B cell (primary cell): ENCODE results near the gene OXTR. TPM values are rescaled to one million over a fixed set of nuclear protein-coding genes. Genes with fewer than 3 reads are reported as not detected.

Experiments
- ATAC-seq: fragments of 200-7000 bp; cut with Tn5 transposase; one replicate; pipeline ENCODE4 v1.10.0; 2021; ENCODE audit warnings: low read depth, mild to moderate bottlenecking, moderate number of reproducible peaks, moderate library complexity
- CTCF ChIA-PET: fragments of 350-600 bp; sonication (Branson Sonifier 250); formaldehyde crosslinking; loops from one replicate; lab custom pipeline; 2021; ENCODE audit warnings: antibody characterized with exemption, inconsistent platforms; lab: Charles Lee
- POLR2A ChIA-PET: fragments of 350-600 bp; sonication (Branson Sonifier 250); formaldehyde crosslinking; loops from one replicate; lab custom pipeline; 2021; ENCODE audit warnings: antibody characterized with exemption; lab: Charles Lee
- DNase-seq: peaks from one replicate; pipeline ENCODE4 v3.0.0; 2013
- H2AFZ ChIP-seq: 2 replicates; pipeline ENCODE4 v1.6.1; 2012; ENCODE audit warnings: mild to moderate bottlenecking, low read depth, low read length; ENCODE audit not compliant: insufficient read depth, poor library complexity, severe bottlenecking
- H3K27ac ChIP-seq, 2 donors: 1 replicate in 1 of 2; 2 replicates in 1 of 2; pipeline ENCODE4 v1.5.1; 2012 to 2013; ENCODE audit warnings: low read length in 2 of 2, mild to moderate bottlenecking in 2 of 2, moderate library complexity in 1 of 2
- H3K27me3 ChIP-seq, 4 experiments: fragments of 200-600 bp in 1 of 4; sonication (generic) in 1 of 4; replicated peaks in 1 of 4; 1 replicate in 2 of 4; 2 replicates in 2 of 4; pipeline versions ENCODE4 v1.6.1 to v1.7.0; 2013 to 2016; ENCODE audit warnings: low read length in 3 of 4, mild to moderate bottlenecking in 2 of 4, mixed read lengths in 1 of 4, moderate library complexity in 1 of 4; ENCODE audit not compliant: insufficient read depth in 4 of 4, control insufficient read depth in 3 of 4; ENCODE audit errors: control extremely low read depth in 1 of 4
- H3K36me3 ChIP-seq, 2 experiments: replicated peaks in 1 of 2; 1 replicate in 1 of 2; 2 replicates in 1 of 2; pipeline versions ENCODE4 v1.6.1 to v1.7.1; 2013; ENCODE audit warnings: low read length in 1 of 2; ENCODE audit not compliant: insufficient read depth in 2 of 2, control insufficient read depth in 1 of 2; ENCODE audit errors: control extremely low read depth in 1 of 2, extremely low read depth in 1 of 2
- H3K4me1 ChIP-seq, 2 donors: fragments of 200-600 bp in 1 of 2; sonication (generic) in 1 of 2; 1 replicate in 1 of 2; 2 replicates in 1 of 2; pipeline versions ENCODE4 v1.5.1 to v1.6.1; 2013 to 2017; ENCODE audit warnings: low read length in 2 of 2; ENCODE audit not compliant: control insufficient read depth in 2 of 2, insufficient read depth in 2 of 2
- H3K4me2 ChIP-seq: replicated peaks from 2 replicates; pipeline ENCODE3; 2012; ENCODE audit warnings: mild to moderate bottlenecking, low read depth, low read length; ENCODE audit not compliant: poor library complexity, severe bottlenecking
- H3K4me3 ChIP-seq, 5 experiments: fragments of 200-600 bp in 1 of 5; sonication (generic) in 1 of 5; 1 replicate in 3 of 5; 2 replicates in 2 of 5; pipeline versions ENCODE4 v1.5.1 to v1.7.0; 2011 to 2016; ENCODE audit warnings: low read length in 4 of 5, mild to moderate bottlenecking in 4 of 5, low read depth in 2 of 5, control low read depth in 1 of 5, moderate library complexity in 1 of 5; ENCODE audit not compliant: insufficient read depth in 1 of 5; ENCODE audit errors: control extremely low read depth in 1 of 5, extremely low read depth in 1 of 5
- H3K79me2 ChIP-seq: fragments of 200-600 bp; sonication (generic); one replicate; pipeline ENCODE4 v1.6.0; 2016; ENCODE audit warnings: low read length; ENCODE audit not compliant: control insufficient read depth, insufficient read depth
- H3K9ac ChIP-seq: fragments of 200-600 bp; sonication (generic); 2 replicates; pipeline ENCODE4 v1.6.1; 2017; ENCODE audit warnings: mild to moderate bottlenecking, low read length, moderate library complexity
- H3K9me3 ChIP-seq, 3 donors: one replicate each; pipeline versions ENCODE4 v1.6.1 to v1.7.1; 2013; ENCODE audit warnings: low read length in 2 of 3; ENCODE audit not compliant: control insufficient read depth in 2 of 3, insufficient read depth in 1 of 3; ENCODE audit errors: control extremely low read depth in 1 of 3
- H4K20me1 ChIP-seq: 2 replicates; pipeline ENCODE4 v1.6.0; 2012; ENCODE audit warnings: mild to moderate bottlenecking, low read length; ENCODE audit not compliant: insufficient read depth, control insufficient read depth, poor library complexity, severe bottlenecking
- H3K27ac Mint-ChIP-seq: one replicate; pipeline ENCODE4 v1.8.0; 2021; ENCODE audit warnings: mixed read lengths
- H3K27me3 Mint-ChIP-seq: one replicate; pipeline ENCODE4 v1.8.0; 2021; ENCODE audit warnings: mixed read lengths
- H3K4me1 Mint-ChIP-seq: one replicate; pipeline ENCODE4 v1.8.0; 2021; ENCODE audit warnings: mixed read lengths
- H3K4me3 Mint-ChIP-seq: one replicate; pipeline ENCODE4 v1.8.0; 2021; ENCODE audit warnings: mixed read lengths
- H3K9me3 Mint-ChIP-seq: one replicate; pipeline ENCODE4 v1.8.0; 2022; ENCODE audit warnings: mixed read lengths; ENCODE audit not compliant: insufficient read depth
- CTCF ChIP-seq: fragments of 200-600 bp; IDR thresholded peaks from one replicate; pipeline ENCODE4 v1.8.0; 2022; ENCODE audit warnings: antibody characterized with exemption, mild to moderate bottlenecking
- EZH2 ChIP-seq: IDR thresholded peaks from 2 replicates; pipeline ENCODE4 v1.6.1; 2012; ENCODE audit warnings: borderline replicate concordance, low read depth, mild to moderate bottlenecking, moderate library complexity, low read length; ENCODE audit not compliant: insufficient read depth, poor library complexity, severe bottlenecking
- WGBS: methylation state at CpG from one replicate; pipeline ENCODE4 v1.1.5; 2013; ENCODE audit warnings: missing lambda C conversion rate; ENCODE audit not compliant: insufficient coverage; 5-methylcytosine and 5-hydroxymethylcytosine counted together
- intact Hi-C: fragments of 100-400 bp; cut with micrococcal nuclease; formaldehyde crosslinking; loops from one replicate; pipeline ENCODE4 v1.10.0; 2022
- polyA plus RNA-seq: library from polyadenylated mRNA; depleted of rRNA; stranded (reverse); fragments of >200 nt; gene quantifications from 2 replicates; pipeline ENCODE4 v1.2.3, GENCODE V29; 2012
- total RNA-seq, 2 donors: library from RNA; stranded (reverse); fragments of 120-200 nt in 1 of 2; gene quantifications; 1 replicate in 1 of 2; 2 replicates in 1 of 2; pipeline versions ENCODE4 v1.2.3 to v1.2.4, GENCODE V29; 2013 to 2022

The OXTR gene
- total and polyA plus RNA-seq, 2 donors (not counting 1 experiment from before 2014, with no cell fraction given) = 0.13 to 0.17 TPM

- H3K79me2 ChIP-seq = no peaks in the 10 kb centered on the region
- peak overlapping the region; percentile 63 for H2AFZ ChIP-seq
- intact Hi-C loops = loop anchor here (10.0 kb wide), 1 partner anchor 536 kb away; no protein-coding TSS in a partner anchor
- Mint-ChIP-seq H3K4me1 (peaks cover 19% of the 10 kb centered on the region), H3K9me3 (peaks cover 2% of the 10 kb centered on the region), H3K27ac (no peak overlapping the region), H3K4me3 (peak overlapping the region; percentile 72), H3K27me3 (peaks cover 30% of the 10 kb centered on the region)
- H3K9ac ChIP-seq = peak overlapping the region; percentile 42
- H3K27ac ChIP-seq = no peak overlapping the region
- H3K4me3 ChIP-seq = peak overlapping the region in 1 of 5 experiments; percentile 4
- POLR2A ChIA-PET = no interaction called here
- peaks cover 17 to 22% of the 10 kb centered on the region in 2 donors for H3K4me1 ChIP-seq
- CTCF ChIA-PET = interaction anchor here (1.1 to 1.7 kb wide), 8 partner anchors 9 to 535 kb away, joined by 3 to 10 read pairs (median 4); no protein-coding TSS in a partner anchor
- WGBS = 5% methylated on average over 35 of the region's 36 CpGs
- ATAC-seq = no peak
- TF ChIP-seq EZH2 (no peak), CTCF (no peak)
- DNase-seq = peak; percentile 12
- no peaks in the 10 kb centered on the region for H3K36me3 ChIP-seq
- H3K9me3 ChIP-seq = no peaks in the 10 kb centered on the region
- peak overlapping the region; percentile 81 for H3K4me2 ChIP-seq
- no peaks in the 10 kb centered on the region for H4K20me1 ChIP-seq
- H3K27me3 ChIP-seq = peaks cover 0 to 32% (median 12%) of the 10 kb centered on the region in 4 experiments
Observed at GRCh38 chr3:8768364-8769087, 887 bp downstream of the OXTR start.
